EH (cell line): ENCODE measurements around the gene SYNC.
"Not testable (repeated sequence)": the region's sequence is repeated elsewhere in the genome, so short reads cannot be mapped to it uniquely, and the experiment has no call there.

ENCODE experiments used
- DNase-seq: peaks from one replicate; pipeline ENCODE4 v3.0.0-alpha.2; 2015; ENCODE audit warnings: low read depth

Gene SYNC

DNA sequence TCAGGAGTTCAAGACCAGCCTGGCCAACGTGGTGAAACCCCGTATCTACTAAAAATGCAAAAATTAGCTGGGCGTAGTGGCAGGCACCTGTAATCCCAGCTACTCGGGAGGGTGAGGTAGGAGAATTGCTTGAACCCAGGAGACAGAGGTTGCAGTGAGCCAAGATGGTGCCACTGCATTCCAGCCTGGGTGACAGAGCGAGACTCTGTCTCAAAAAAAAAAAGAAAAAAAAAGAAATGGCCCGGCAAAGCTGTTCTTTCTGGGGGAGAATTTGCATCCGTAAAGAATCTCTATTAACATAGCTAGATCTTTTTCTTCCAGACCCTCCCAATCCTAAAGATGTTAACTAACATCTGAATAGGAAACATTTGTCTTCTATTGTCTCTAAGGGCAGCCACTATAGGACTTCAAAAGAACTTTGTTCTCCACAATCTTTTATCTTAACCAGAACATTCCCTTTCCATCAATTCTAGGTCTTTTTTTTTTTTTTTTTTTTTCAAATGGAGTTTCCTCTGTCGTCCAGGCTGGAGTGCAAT, 60.2 kb downstream of the SYNC start:
- DNase-seq: not testable (repeated sequence)

DNA sequence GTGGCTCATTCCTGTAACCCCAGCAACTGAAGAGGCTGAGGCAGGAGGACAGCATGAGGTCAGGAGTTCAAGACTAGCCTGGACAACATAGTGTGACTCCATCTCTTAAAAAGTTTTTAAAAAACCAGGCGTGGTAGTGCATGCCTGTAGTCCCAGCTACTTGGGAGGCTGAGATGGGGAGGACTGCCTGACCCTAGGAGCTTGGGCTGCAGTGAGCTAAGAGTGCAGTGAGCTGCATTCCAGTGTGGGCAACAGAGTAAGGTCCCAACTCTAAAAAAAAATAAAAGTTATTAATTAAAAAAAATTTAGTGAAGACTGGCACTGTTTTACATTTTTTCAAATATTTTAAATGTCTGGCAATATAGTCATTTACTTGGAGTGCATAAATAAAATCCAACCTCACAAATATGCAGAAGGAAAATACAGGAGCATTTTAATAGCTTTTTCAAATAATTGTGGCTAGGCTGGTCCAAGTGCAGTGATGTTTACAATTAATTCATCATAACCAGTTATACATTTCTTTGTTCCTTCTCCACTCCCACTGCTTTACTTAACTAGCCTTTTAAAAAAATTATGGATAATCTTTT, 63.0 kb downstream of the SYNC start:
- peak; percentile 88 for DNase-seq

DNA sequence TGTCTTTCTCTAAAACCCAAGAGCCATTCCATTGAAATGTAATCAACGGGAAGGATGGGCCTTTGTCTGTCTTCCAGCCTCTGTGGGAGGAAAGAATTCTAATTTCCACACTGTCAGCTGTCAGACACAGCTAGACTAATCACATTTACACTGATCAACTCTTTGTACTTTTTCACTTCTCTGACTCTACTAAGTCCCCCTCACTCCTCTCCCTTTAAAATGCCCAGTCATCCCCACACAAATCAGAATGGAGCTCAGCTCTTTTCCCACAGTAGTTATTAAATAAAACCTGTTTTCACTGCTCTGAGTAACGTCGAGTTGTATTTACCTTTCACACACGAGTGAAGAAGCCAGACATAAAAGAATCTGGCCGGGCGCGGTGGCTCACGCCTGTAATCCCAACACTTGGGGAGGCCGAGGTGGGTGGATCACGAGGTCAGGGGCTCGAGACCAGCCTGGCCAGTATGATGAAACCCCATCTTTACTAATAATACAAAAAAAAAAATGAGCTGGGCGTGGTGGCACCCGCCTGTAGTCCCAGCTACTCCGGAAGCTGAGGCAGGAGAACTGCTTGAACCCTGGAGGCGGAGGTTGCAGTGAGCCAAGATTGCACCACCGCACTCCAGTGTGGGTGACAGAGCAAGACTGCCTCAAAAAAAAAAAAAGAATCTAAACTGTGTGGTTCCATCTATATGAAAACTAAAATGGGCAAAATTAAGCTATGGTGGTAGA, 65.5 kb downstream of the SYNC start:
- DNase-seq: no peak

DNA sequence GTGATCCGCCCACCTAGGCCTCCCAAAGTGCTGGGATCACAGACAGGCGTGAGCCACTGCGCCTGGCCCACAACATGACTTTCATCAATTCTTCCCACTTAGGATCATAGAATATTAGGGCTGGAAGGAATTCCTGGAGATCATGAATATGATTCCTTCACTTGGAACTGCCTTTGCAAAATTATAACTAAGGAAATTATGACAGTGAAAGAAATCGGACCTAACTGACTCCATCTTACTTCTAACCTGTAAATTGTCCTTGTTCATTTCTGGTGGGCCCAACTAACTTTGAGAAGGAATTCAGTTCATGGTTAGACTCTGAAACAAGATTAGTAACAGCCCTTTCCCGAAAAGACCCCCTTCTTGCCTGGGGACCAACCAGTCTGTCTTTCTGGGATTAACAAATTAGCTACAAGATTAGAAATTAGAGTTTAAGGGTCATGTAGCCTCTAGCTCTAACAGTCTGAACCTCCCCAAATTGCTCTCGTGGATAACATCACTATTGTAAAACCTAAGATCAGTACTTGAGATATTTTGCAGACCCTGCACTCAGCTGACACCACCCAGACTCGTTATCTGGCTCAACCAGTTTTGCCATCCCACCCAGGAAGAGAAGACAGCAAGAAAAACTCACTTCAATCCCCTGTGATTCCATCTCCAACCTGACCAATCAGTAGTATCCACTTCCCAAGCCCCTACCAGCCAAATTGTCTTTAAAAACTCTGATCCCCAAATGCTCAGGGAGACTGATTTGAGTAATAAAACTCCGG, 66.9 kb downstream of the SYNC start:
- no peak for DNase-seq

DNA sequence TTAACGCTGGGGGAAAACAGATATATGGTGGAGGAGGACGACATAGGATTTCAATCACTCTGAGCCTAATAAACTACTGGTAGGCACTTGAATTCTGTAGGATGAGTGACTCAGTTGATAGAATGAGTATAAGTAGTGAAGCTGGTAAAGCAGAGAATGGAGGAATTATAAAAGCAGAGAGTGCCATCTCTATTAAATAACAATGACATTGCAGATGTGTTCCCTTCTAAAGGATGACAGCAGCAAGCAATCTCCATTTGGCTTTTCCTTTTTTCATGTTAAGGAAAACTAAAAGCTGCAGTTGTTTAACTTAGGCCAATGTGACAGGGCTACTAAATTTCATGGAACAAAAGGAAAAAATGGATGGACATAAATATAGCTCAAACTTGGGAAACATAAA, 69.7 kb downstream of the SYNC start:
- no peak for DNase-seq

DNA sequence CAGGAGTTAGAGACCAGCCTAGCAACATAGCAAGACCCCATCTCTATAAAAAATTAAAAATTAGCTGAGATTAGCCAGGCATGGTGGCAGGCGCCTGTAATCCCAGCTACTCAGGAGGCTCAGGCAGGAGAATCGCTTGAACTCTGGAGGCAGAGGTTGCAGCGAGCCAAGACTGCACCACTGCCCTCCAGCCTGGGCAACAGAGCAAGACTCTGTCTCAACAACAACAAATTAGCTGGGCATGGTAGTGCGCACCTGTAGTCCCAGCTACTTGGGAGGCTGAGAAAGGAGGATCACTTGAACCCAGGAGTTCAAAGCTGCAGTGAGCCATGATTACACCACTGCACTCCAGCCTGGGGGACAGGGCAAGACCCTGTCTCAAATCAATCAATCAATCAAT, 72.4 kb downstream of the SYNC start:
- not testable (repeated sequence) for DNase-seq
